Osteoblast (primary cell): Measurements from ENCODE around the gene LGR6. TPM values are rescaled to one million over a fixed set of nuclear protein-coding genes. Genes with fewer than 3 reads are reported as not detected.
"Not testable (repeated sequence)": the region's sequence is repeated elsewhere in the genome, so short reads cannot be mapped to it uniquely, and the experiment has no call there.

ENCODE experiments used
- DNase-seq: peaks from one replicate; pipeline ENCODE4 v3.0.0; 2011; ENCODE audit warnings: low spot score, mixed read lengths; ENCODE audit not compliant: insufficient read length; ENCODE audit errors: missing footprints
- H2AFZ ChIP-seq: 2 replicates; pipeline ENCODE4 v1.6.0; 2011; ENCODE audit warnings: mild to moderate bottlenecking, low read length
- H3K27ac ChIP-seq: 2 replicates; pipeline ENCODE4 v1.5.1; 2011; ENCODE audit warnings: mild to moderate bottlenecking, low read depth, low read length, moderate library complexity
- H3K27me3 ChIP-seq: 2 replicates; pipeline ENCODE4 v1.6.0; 2012; ENCODE audit warnings: mild to moderate bottlenecking, control low read depth, inconsistent platforms, low read length, moderate library complexity; ENCODE audit not compliant: insufficient read depth
- H3K36me3 ChIP-seq: 2 replicates; pipeline ENCODE4 v1.5.1; 2011; ENCODE audit warnings: mild to moderate bottlenecking, low read length, control low read depth, moderate library complexity; ENCODE audit not compliant: insufficient read depth
- H3K4me1 ChIP-seq: 2 replicates; pipeline ENCODE4 v1.5.1; 2011; ENCODE audit warnings: mild to moderate bottlenecking, low read length, control low read depth, moderate library complexity; ENCODE audit not compliant: insufficient read depth
- H3K4me2 ChIP-seq: 2 replicates; pipeline ENCODE4 v1.6.0; 2011; ENCODE audit warnings: mild to moderate bottlenecking, low read length; ENCODE audit not compliant: insufficient read depth
- H3K4me3 ChIP-seq: fragments of 200-600 bp; sonication (generic); 3 replicates; pipeline ENCODE4 v1.5.1; 2012; ENCODE audit warnings: mild to moderate bottlenecking, low read length, inconsistent platforms; ENCODE audit not compliant: insufficient read depth
- H3K79me2 ChIP-seq: 2 replicates; pipeline ENCODE4 v1.6.0; 2012; ENCODE audit warnings: mild to moderate bottlenecking, low read length, control low read depth, inconsistent platforms; ENCODE audit not compliant: insufficient read depth
- H3K9me3 ChIP-seq: 2 replicates; pipeline ENCODE4 v1.5.1; 2011; ENCODE audit warnings: low read depth, low read length, control low read depth
- H4K20me1 ChIP-seq: 2 replicates; pipeline ENCODE4 v1.6.0; 2012; ENCODE audit warnings: mild to moderate bottlenecking, low read length, control low read depth; ENCODE audit not compliant: insufficient read depth
- CTCF ChIP-seq: IDR thresholded peaks from 2 replicates; pipeline ENCODE4 v1.5.1; 2011; ENCODE audit warnings: mild to moderate bottlenecking, low read depth, low read length, moderate library complexity; ENCODE audit errors: extremely low read depth
- total RNA-seq: library from RNA; depleted of rRNA; stranded (reverse); fragments of >200 nt; gene quantifications from 2 replicates; pipeline ENCODE4 v1.2.3, GENCODE V29; 2012

Gene LGR6
- total RNA-seq = not detected in 2 replicates

GRCh38 chr1:202193614-202194327 lies at the start of gene LGR6:
Gene LGR6 (plus strand): TSS chr1:202193799. CDS start chr1:202193990, 191 bp downstream.
- no peak within 1 kb of the TSS for H3K27ac ChIP-seq
- H3K4me3 ChIP-seq = no peak within 1 kb of the TSS
- no peak for TF ChIP-seq CTCF
- no peaks in the 10 kb centered on the region for H4K20me1 ChIP-seq
- no peak for DNase-seq
- no peaks in the 10 kb centered on the region for H3K36me3 ChIP-seq
- no peaks in the 10 kb centered on the region for H3K9me3 ChIP-seq
- peaks cover 41% of the 10 kb centered on the region for H3K27me3 ChIP-seq
- no peak within 1 kb of the TSS for H3K4me2 ChIP-seq
- H2AFZ ChIP-seq = no peak within 1 kb of the TSS
- no peaks in the 10 kb centered on the region for H3K4me1 ChIP-seq
- no peaks in the 10 kb centered on the region for H3K79me2 ChIP-seq

GRCh38 chr1:202144402-202145067 lies 49.1 kb upstream of the LGR6 start, which contains the start of gene ARL8A:
Gene ARL8A (minus strand): TSS chr1:202144737. CDS start chr1:202144572, 165 bp downstream.
- Histone ChIP-seq H3K4me3 (peak within 1 kb of the TSS; percentile 84), H3K79me2 (peaks cover 56% of the 10 kb centered on the region), H3K27ac (peak within 1 kb of the TSS; percentile 65), H3K4me2 (peak within 1 kb of the TSS; percentile 98), H3K9me3 (no peaks in the 10 kb centered on the region), H2AFZ (peak within 1 kb of the TSS; percentile 98), H3K4me1 (peaks cover 15% of the 10 kb centered on the region), H3K36me3 (no peaks in the 10 kb centered on the region), H4K20me1 (peaks cover 31% of the 10 kb centered on the region), H3K27me3 (no peaks in the 10 kb centered on the region)
- peak; percentile 98 for DNase-seq
- no peak for TF ChIP-seq CTCF

GRCh38 chr1:202145068-202145743 lies 48.4 kb upstream of the LGR6 start:
- TF ChIP-seq CTCF = no peak
- Histone ChIP-seq H2AFZ (peak overlapping the region; percentile 98), H3K4me2 (peak overlapping the region; percentile 98), H3K9me3 (no peaks in the 10 kb centered on the region), H3K36me3 (no peaks in the 10 kb centered on the region), H4K20me1 (peaks cover 31% of the 10 kb centered on the region), H3K27me3 (no peaks in the 10 kb centered on the region), H3K79me2 (peaks cover 52% of the 10 kb centered on the region), H3K27ac (peak overlapping the region; percentile 23), H3K4me1 (peaks cover 15% of the 10 kb centered on the region), H3K4me3 (peak overlapping the region; percentile 84)
- peak; percentile 92 for DNase-seq

- Histone ChIP-seq H4K20me1 (peaks cover 27% of the 10 kb centered on the region), H3K4me1 (peaks cover 15% of the 10 kb centered on the region), H3K4me2 (peak overlapping the region; percentile 98), H3K79me2 (peaks cover 46% of the 10 kb centered on the region)
- not testable (repeated sequence) for DNase-seq, H3K36me3 ChIP-seq, H3K27ac ChIP-seq, H3K27me3 ChIP-seq, H2AFZ ChIP-seq, H3K9me3 ChIP-seq, H3K4me3 ChIP-seq
These were observed 47.9 kb upstream of the LGR6 start for GRCh38 chr1:202145744-202146140.
